SH-SY5Y (cell line): ENCODE measurements around the gene AOPEP.

Experiments
- GATA2 ChIP-seq: IDR thresholded peaks from 2 replicates; pipeline ENCODE4 v1.6.1; 2011; ENCODE audit warnings: mild to moderate bottlenecking, low read depth, low read length
- GATA3 ChIP-seq: IDR thresholded peaks from 2 replicates; pipeline ENCODE4 v1.6.1; 2011; ENCODE audit warnings: low read depth, mild to moderate bottlenecking, low read length, moderate library complexity

DNA sequence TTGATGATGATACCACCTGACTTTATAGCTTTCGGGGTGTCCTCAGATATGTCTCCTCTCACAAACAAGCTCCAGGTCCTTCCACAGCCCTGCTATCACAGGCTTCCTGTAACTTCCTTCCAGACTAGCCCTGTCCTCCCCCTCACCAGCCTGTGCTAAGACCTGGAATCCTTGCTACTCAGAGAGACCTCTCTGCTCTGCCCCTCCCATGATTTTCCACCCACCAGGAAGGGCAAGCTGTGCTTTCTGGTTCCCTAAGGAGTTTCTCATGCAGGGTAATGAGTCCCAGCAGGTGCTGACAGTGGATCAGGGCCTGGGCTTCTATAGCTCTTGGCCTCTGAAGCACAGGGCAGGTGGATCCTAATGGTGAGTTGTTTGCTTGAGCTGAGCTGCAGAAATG is 86.9 kb downstream of the AOPEP start:
- no peak for TF ChIP-seq GATA2
- TF ChIP-seq GATA3 = no peak
